Glutamatergic neuron (in vitro differentiated cells): ENCODE data around the gene COL13A1. TPM values are rescaled to one million over a fixed set of nuclear protein-coding genes. Genes with fewer than 3 reads are reported as not detected.

Source experiments
- DNase-seq: peaks from one replicate; pipeline ENCODE4 v3.0.0; 2022
- H3K27ac Mint-ChIP-seq: one replicate; pipeline ENCODE4 v1.8.0; 2020; ENCODE audit warnings: mild to moderate bottlenecking, mixed read lengths, inconsistent platforms; ENCODE audit not compliant: unreplicated experiment
- H3K27me3 Mint-ChIP-seq: one replicate; pipeline ENCODE4 v1.8.0; 2020; ENCODE audit warnings: mild to moderate bottlenecking, moderate library complexity, mixed read lengths, inconsistent platforms; ENCODE audit not compliant: unreplicated experiment
- H3K36me3 Mint-ChIP-seq: one replicate; pipeline ENCODE4 v1.8.0; 2020; ENCODE audit warnings: mild to moderate bottlenecking, mixed read lengths, inconsistent platforms; ENCODE audit not compliant: unreplicated experiment
- H3K4me1 Mint-ChIP-seq: one replicate; pipeline ENCODE4 v1.8.0; 2020; ENCODE audit warnings: mild to moderate bottlenecking, low read depth, mixed read lengths, inconsistent platforms; ENCODE audit not compliant: unreplicated experiment
- H3K4me3 Mint-ChIP-seq: one replicate; pipeline ENCODE4 v1.8.0; 2020; ENCODE audit warnings: mild to moderate bottlenecking, mixed read lengths, inconsistent platforms; ENCODE audit not compliant: unreplicated experiment
- H3K9me3 Mint-ChIP-seq: one replicate; pipeline ENCODE4 v1.8.0; 2020; ENCODE audit warnings: mild to moderate bottlenecking, moderate library complexity, mixed read lengths, inconsistent platforms; ENCODE audit not compliant: unreplicated experiment
- CTCF ChIP-seq: fragments of 200-600 bp; sonication (generic); IDR thresholded peaks from one replicate; pipeline ENCODE4 v1.5.0; 2021; ENCODE audit not compliant: partially characterized antibody, unreplicated experiment
- total RNA-seq: library from RNA; stranded (reverse); fragmentation: NEBNext Ultra II Directional; extraction: Animal tissue kit (Norgen Biotek cat#: 25700); gene quantifications from one replicate; pipeline ENCODE4 v1.2.1, GENCODE V29; 2021; ENCODE audit not compliant: unreplicated experiment

The COL13A1 gene
- total RNA-seq, 1 donor from 2014 or later: 8.5 TPM

DNA sequence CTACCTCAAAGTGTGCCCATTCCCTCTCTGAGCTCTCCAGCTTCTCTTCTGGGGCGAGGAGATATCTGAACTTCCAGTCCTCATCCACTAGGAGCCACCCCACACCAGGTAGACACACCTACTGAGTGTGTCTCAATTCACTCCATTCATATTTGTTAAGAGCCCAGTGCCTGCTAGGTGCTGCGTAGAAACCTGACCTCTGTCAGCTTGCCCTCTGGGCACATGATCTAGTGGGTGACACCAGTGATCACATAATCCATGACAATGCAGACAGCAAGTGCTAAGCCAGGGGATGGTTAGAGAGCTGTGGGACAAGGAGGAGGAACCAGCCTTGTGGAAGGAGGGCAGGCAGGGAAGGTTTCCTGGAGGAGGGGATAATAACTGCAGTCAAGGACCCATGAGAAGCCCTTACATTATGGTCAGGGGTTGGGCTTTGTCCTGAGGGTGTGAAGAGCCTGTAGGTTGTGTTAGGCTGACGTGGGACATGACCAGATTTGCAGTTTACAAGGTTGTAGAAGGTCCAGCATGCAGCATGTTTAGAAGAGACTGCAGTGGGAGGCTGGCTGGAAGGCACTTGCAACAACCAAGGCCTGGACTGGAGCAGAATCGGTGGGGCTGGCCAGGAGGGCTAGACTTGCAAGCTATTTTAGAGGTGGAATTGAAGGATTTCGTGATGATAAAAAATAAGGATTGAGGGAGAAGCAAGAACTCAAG is 81.8 kb downstream of the COL13A1 start:
- Mint-ChIP-seq H3K27ac (peak overlapping the region; percentile 25), H3K27me3 (peaks cover 17% of the 10 kb centered on the region), H3K4me3 (peak overlapping the region; percentile 24), H3K36me3 (peaks cover 5% of the 10 kb centered on the region), H3K9me3 (peaks cover 23% of the 10 kb centered on the region), H3K4me1 (peaks cover 51% of the 10 kb centered on the region)
- no peak for TF ChIP-seq CTCF
- no peak for DNase-seq

DNA sequence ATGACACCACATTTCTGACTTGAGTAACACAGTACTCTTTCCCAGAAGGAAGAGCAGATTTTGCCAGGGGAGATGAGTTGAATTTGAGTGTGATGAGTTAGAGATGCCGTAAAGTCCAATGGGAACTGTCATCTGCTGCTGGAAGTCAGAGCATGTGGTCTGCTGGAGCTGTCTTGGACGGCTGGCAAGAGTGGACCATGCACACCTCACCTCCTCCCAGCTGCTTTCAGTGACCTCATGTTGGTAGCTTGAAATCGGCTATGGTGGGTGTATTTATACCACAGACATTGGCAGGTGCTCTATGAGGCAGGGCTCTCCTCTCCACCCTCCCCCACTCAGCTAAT is 82.3 kb downstream of the COL13A1 start:
- DNase-seq: no peak
- Mint-ChIP-seq H3K4me3 (peak overlapping the region; percentile 24), H3K4me1 (peaks cover 48% of the 10 kb centered on the region), H3K36me3 (peaks cover 5% of the 10 kb centered on the region), H3K27me3 (peaks cover 17% of the 10 kb centered on the region), H3K9me3 (peaks cover 23% of the 10 kb centered on the region), H3K27ac (peak overlapping the region; percentile 25)
- no peak for TF ChIP-seq CTCF

DNA sequence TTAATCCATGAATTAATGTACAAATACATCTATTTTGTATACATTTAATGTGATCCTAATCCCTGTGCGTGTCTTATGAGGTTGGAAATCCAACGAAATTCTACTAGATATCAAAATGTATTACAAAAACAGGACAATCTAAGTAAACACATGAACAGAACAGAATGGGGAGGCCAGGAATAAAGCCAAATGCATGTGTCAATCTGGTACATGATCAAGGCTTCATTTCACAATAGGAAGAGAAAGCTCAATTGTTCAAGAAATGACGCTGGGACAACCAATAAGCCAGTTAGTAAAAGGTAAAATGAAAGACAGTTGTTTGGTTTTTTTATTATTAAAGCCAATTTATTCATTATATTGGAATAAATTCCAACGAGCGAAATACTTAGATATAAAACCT is 83.0 kb downstream of the COL13A1 start:
- Mint-ChIP-seq H3K36me3 (peaks cover 5% of the 10 kb centered on the region), H3K27me3 (peaks cover 13% of the 10 kb centered on the region), H3K4me3 (no peak overlapping the region), H3K4me1 (peaks cover 42% of the 10 kb centered on the region), H3K27ac (no peak overlapping the region), H3K9me3 (peaks cover 19% of the 10 kb centered on the region)
- no peak for TF ChIP-seq CTCF
- DNase-seq: no peak

DNA sequence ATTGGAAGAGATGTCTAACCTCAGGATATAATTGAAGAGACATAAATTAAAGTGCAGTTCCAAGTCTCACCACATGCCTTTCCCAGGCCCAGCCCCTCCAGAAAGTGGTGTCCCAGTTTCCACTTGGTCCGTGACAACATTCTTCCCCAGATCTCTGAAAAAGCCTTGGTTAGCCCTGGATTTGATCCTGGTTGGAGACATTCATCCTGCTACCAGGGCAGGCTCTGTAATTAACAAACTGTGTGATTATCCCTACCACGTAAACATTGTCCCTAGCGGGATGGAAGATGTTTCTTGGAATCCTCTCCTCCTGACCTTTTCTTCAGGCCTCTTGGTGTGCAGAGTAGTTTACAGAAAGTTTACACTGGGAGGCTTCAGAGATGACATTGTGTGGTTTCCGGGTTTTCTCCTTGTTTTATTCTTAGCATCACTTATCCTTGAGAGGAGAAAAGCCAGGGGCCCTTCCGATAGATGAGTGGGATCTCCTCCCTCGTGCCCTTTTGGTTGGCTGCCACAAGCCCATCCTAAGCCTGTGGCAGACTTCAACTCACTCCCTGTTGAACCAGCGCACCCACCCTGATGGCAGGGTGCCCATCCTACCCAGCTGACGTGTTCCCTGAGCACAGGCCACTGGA is 83.8 kb downstream of the COL13A1 start:
- Mint-ChIP-seq H3K4me1 (peaks cover 36% of the 10 kb centered on the region), H3K27me3 (peaks cover 9% of the 10 kb centered on the region), H3K36me3 (peaks cover 5% of the 10 kb centered on the region), H3K9me3 (peaks cover 17% of the 10 kb centered on the region), H3K4me3 (no peak overlapping the region), H3K27ac (no peak overlapping the region)
- peak; percentile 81 for TF ChIP-seq CTCF
- no peak for DNase-seq
